Mesodermal cell (in vitro differentiated cells): ENCODE data around the gene KDR.
A peak's percentile ranks its signal among the peaks of the same experiment; 100 is the strongest.

ENCODE experiments used
- H3K27ac ChIP-seq: 2 replicates; pipeline ENCODE4 v1.7.0; 2013; ENCODE audit warnings: mild to moderate bottlenecking, low read depth, low read length, moderate library complexity; ENCODE audit not compliant: severe bottlenecking
- H3K36me3 ChIP-seq: 2 replicates; pipeline ENCODE4 v1.7.1; 2013; ENCODE audit warnings: mild to moderate bottlenecking, low read length, moderate library complexity; ENCODE audit not compliant: control insufficient read depth, insufficient read depth
- H3K4me1 ChIP-seq: one replicate; pipeline ENCODE4 v1.7.1; 2013; ENCODE audit warnings: mild to moderate bottlenecking, low read length; ENCODE audit not compliant: insufficient read depth, control insufficient read depth, poor library complexity, severe bottlenecking
- H3K4me3 ChIP-seq: 2 replicates; pipeline ENCODE4 v1.7.0; 2013; ENCODE audit warnings: low read length, control low read depth, mild to moderate bottlenecking; ENCODE audit not compliant: insufficient read depth, poor library complexity, severe bottlenecking; ENCODE audit errors: extremely low read depth
- H3K9me3 ChIP-seq: 2 replicates; pipeline ENCODE4 v1.7.1; 2013; ENCODE audit warnings: mild to moderate bottlenecking, low read length, moderate library complexity; ENCODE audit not compliant: control insufficient read depth
- WGBS, 2 experiments: methylation state at CpG; one replicate each; pipeline ENCODE4 v1.1.5; 2013; ENCODE audit warnings: missing lambda C conversion rate in 2 of 2; ENCODE audit not compliant: insufficient coverage in 2 of 2; 5-methylcytosine and 5-hydroxymethylcytosine counted together

The KDR gene

GRCh38 chr4:55082756-55083155 lies 42.6 kb downstream of the KDR start:
- H3K9me3 ChIP-seq = no peaks in the 10 kb centered on the region
- H3K27ac ChIP-seq = peak overlapping the region; percentile 42
- peaks cover 94% of the 10 kb centered on the region for H3K36me3 ChIP-seq
- WGBS, 2 experiments = 100% methylated on average over 1 of the region's 2 CpGs
- H3K4me1 ChIP-seq = peaks cover 13% of the 10 kb centered on the region
- no peak overlapping the region for H3K4me3 ChIP-seq

- Histone ChIP-seq H3K27ac (peak overlapping the region; percentile 52), H3K9me3 (no peaks in the 10 kb centered on the region), H3K36me3 (peaks cover 71% of the 10 kb centered on the region), H3K4me3 (no peak overlapping the region), H3K4me1 (peaks cover 22% of the 10 kb centered on the region)
- WGBS, 2 experiments = 93% methylated on average over 7 to 8 of the region's 9 CpGs
Observed at GRCh38 chr4:55080174-55080865, 45.1 kb downstream of the KDR start.

- Histone ChIP-seq H3K4me1 (peaks cover 23% of the 10 kb centered on the region), H3K27ac (peak overlapping the region; percentile 52), H3K36me3 (peaks cover 64% of the 10 kb centered on the region), H3K4me3 (no peak overlapping the region), H3K9me3 (no peaks in the 10 kb centered on the region)
- 81 to 83% methylated on average over 12 to 13 of the region's 14 CpGs for WGBS, 2 experiments
Observed at GRCh38 chr4:55079451-55080173, 45.8 kb downstream of the KDR start.

GRCh38 chr4:55078987-55079386 lies 46.4 kb downstream of the KDR start:
- peaks cover 23% of the 10 kb centered on the region for H3K4me1 ChIP-seq
- peak overlapping the region; percentile 50 for H3K27ac ChIP-seq
- no peak overlapping the region for H3K4me3 ChIP-seq
- WGBS, 2 experiments = 69 to 89% methylated on average over 5 to 7 of the region's 8 CpGs
- H3K9me3 ChIP-seq = no peaks in the 10 kb centered on the region
- H3K36me3 ChIP-seq = peaks cover 57% of the 10 kb centered on the region

GRCh38 chr4:55077577-55077976 lies 47.8 kb downstream of the KDR start:
- H3K4me3 ChIP-seq = no peak overlapping the region
- H3K4me1 ChIP-seq = peaks cover 23% of the 10 kb centered on the region
- WGBS, 2 experiments = 80% methylated on average over 1 of the region's 2 CpGs; no CpG with 5 or more reads in 1 of the 2 experiments
- H3K36me3 ChIP-seq = peaks cover 44% of the 10 kb centered on the region
- H3K27ac ChIP-seq = no peak overlapping the region
- H3K9me3 ChIP-seq = no peaks in the 10 kb centered on the region

GRCh38 chr4:55075823-55076716 lies 49.3 kb downstream of the KDR start:
- Histone ChIP-seq H3K36me3 (peaks cover 31% of the 10 kb centered on the region), H3K4me1 (peaks cover 23% of the 10 kb centered on the region), H3K27ac (peak overlapping the region; percentile 51), H3K4me3 (no peak overlapping the region), H3K9me3 (no peaks in the 10 kb centered on the region)
- no CpG with 5 or more reads among the region's 5 CpGs for WGBS, 2 experiments

- WGBS, 2 experiments = 46 to 79% methylated on average over 2 of the region's 3 CpGs
- Histone ChIP-seq H3K4me1 (peaks cover 20% of the 10 kb centered on the region), H3K36me3 (peaks cover 25% of the 10 kb centered on the region), H3K27ac (peak overlapping the region; percentile 51), H3K4me3 (no peak overlapping the region), H3K9me3 (no peaks in the 10 kb centered on the region)
Observed at GRCh38 chr4:55075376-55075775, 50.0 kb downstream of the KDR start.

GRCh38 chr4:55074386-55074785 lies 51.0 kb downstream of the KDR start:
- H3K9me3 ChIP-seq = no peaks in the 10 kb centered on the region
- 42 to 50% methylated on average over 3 to 4 of the region's 5 CpGs for WGBS, 2 experiments
- H3K4me3 ChIP-seq = no peak overlapping the region
- H3K27ac ChIP-seq = peak overlapping the region; percentile 86
- peaks cover 15% of the 10 kb centered on the region for H3K36me3 ChIP-seq
- peaks cover 23% of the 10 kb centered on the region for H3K4me1 ChIP-seq

- Histone ChIP-seq H3K9me3 (no peaks in the 10 kb centered on the region), H3K36me3 (no peaks in the 10 kb centered on the region), H3K4me1 (peaks cover 35% of the 10 kb centered on the region), H3K4me3 (no peak overlapping the region), H3K27ac (no peak overlapping the region)
- WGBS, 2 experiments = no CpG with 5 or more reads among the region's 1 CpG
Observed at GRCh38 chr4:55071951-55072350, 53.4 kb downstream of the KDR start.

- peaks cover 23% of the 10 kb centered on the region for H3K4me1 ChIP-seq
- H3K27ac ChIP-seq = peak overlapping the region; percentile 74
- H3K4me3 ChIP-seq = no peak overlapping the region
- H3K36me3 ChIP-seq = no peaks in the 10 kb centered on the region
- WGBS, 2 experiments = 68% methylated on average over 2 of the region's 5 CpGs; no CpG with 5 or more reads in 1 of the 2 experiments
- no peaks in the 10 kb centered on the region for H3K9me3 ChIP-seq
Observed at GRCh38 chr4:55069248-55069647, 56.1 kb downstream of the KDR start.
